Fibroblast of pulmonary artery (primary cell): ENCODE measurements around the gene LTA4H.
"Not testable (repeated sequence)": the region's sequence is repeated elsewhere in the genome, so short reads cannot be mapped to it uniquely, and the experiment has no call there.

ENCODE experiments used
- DNase-seq: peaks from one replicate; pipeline ENCODE4 v3.0.0-alpha.2; 2010; ENCODE audit warnings: low read depth
- H3K4me3 ChIP-seq: replicated peaks from 2 replicates; pipeline ENCODE4 v1.5.1; 2011; ENCODE audit warnings: low read depth, mild to moderate bottlenecking, control low read depth, low read length, moderate library complexity
- CTCF ChIP-seq: IDR thresholded peaks from 2 replicates; pipeline ENCODE4 v1.5.1; 2011; ENCODE audit warnings: mild to moderate bottlenecking, control low read depth, low read length, inconsistent platforms; ENCODE audit errors: missing control alignments

LTA4H gene

GRCh38 chr12:96075560-96075959, 40.2 kb upstream of the LTA4H start:
- no peak for TF ChIP-seq CTCF
- no peak for DNase-seq
- no peak overlapping the region for H3K4me3 ChIP-seq

- no peak overlapping the region for H3K4me3 ChIP-seq
- TF ChIP-seq CTCF, result no peak
- DNase-seq, result peak; percentile 24
Measured at GRCh38 chr12:96073346-96074330, 38.3 kb upstream of the LTA4H start.

DNA sequence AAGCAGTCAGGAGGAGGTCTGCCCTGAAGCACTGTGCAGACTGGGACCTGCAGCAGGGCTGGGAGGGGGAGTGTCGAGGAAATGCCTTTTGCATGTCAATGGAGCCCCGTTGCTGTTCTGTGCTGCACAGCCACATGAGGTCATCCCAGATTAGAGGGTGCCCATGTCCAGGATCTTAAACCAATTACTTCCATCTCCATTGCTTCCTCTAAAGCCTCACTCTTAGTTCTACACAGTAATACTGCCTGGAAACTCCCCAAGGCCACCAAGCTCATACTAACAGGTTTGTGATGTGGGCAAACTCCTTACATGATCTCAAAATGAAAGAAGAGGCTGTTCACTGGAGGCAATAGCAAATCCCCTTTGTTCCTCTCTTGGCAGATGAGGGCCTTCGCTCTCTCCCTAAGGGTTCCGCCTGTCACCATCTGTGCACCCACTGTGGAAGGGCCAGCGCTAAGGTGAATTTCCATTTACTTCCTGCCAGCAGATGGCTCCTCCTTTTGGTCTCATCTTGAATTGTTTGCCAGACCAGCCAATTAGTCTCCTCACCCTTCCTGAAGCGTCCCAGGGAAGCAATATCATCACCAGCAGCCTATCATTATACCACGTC, 35.4 kb upstream of the LTA4H start:
- peak; percentile 29 for DNase-seq
- H3K4me3 ChIP-seq, result no peak overlapping the region
- peak; percentile 14 for TF ChIP-seq CTCF

- TF ChIP-seq CTCF, result no peak
Measured at GRCh38 chr12:96069511-96070231, 34.3 kb upstream of the LTA4H start.

GRCh38 chr12:96068636-96069035, 33.2 kb upstream of the LTA4H start:
- H3K4me3 ChIP-seq, result no peak overlapping the region
- TF ChIP-seq CTCF, result no peak
- DNase-seq, result no peak

More at GRCh38 chr12:96069511-96070231, 34.3 kb upstream of the LTA4H start:
- no peak overlapping the region for H3K4me3 ChIP-seq
- no peak for DNase-seq

DNA sequence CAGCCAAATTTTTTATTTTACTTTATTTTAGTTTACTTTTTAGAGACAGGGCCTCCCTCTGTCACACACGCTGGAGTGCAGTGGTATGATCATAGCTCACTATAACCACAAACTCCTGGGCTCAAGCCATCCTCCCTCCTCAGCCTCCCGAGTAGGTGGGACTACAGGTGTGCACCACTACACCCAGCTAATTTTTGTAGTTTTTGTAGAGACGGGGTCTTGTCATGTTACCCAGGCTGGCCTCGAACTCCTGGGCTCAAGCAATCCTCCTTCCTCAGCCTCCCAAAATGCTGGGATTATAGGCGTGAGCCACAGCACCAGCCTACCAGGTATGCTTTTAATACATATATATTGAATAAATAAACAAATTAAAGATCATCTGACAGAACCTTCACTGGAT, 32.7 kb upstream of the LTA4H start:
- TF ChIP-seq CTCF, result no peak
- H3K4me3 ChIP-seq, result no peak overlapping the region
- no peak for DNase-seq

GRCh38 chr12:96065776-96066175, 30.4 kb upstream of the LTA4H start:
- DNase-seq, H3K4me3 ChIP-seq: not testable (repeated sequence)
